ENCODE measurements around the gene GLRA3. TPM values are rescaled to one million over a fixed set of nuclear protein-coding genes. Genes with fewer than 3 reads are reported as not detected.
A peak's percentile ranks its signal among the peaks of the same experiment; 100 is the strongest.
"Not testable (repeated sequence)": the region's sequence is repeated elsewhere in the genome, so short reads cannot be mapped to it uniquely, and the experiment has no call there.

GLRA3 gene
- total RNA-seq: not detected

- Histone ChIP-seq H3K36me3 (ENCODE audit: control insufficient read depth in 3 of 3, insufficient read depth in 3 of 3, low read length in 3 of 3) (no peaks in the 10 kb centered on the region), H3K4me3 (ENCODE audit: low read length in 3 of 3) (peak within 1 kb of the TSS in 1 of 3 donors; percentile 13), H3K27ac (ENCODE audit: low read depth, low read length) (no peak within 1 kb of the TSS), H3K9me3 (ENCODE audit: control insufficient read depth in 3 of 3, low read length in 3 of 3) (peaks cover 0 to 3% (median 0%) of the 10 kb centered on the region in 3 donors), H3K9ac (ENCODE audit: low read depth in 1 of 3, low read length in 3 of 3) (no peak within 1 kb of the TSS), H3K27me3 (ENCODE audit: control insufficient read depth in 3 of 3, insufficient read depth in 3 of 3, low read length in 3 of 3) (no peaks in the 10 kb centered on the region), H3K4me1 (ENCODE audit: control insufficient read depth in 3 of 3, insufficient read depth in 3 of 3, low read length in 3 of 3) (no peaks in the 10 kb centered on the region)
Observed at GRCh38 chr4:174828845-174829701, at the start of gene GLRA3. TSS of gene GLRA3 (minus strand) at chr4:174829247. CDS start at chr4:174828811, 436 bp downstream.

GRCh38 chr4:174874898-174875297 is 45.9 kb upstream of the GLRA3 start:
- H3K27me3 ChIP-seq (ENCODE audit: control insufficient read depth in 3 of 3, insufficient read depth in 3 of 3, low read length in 3 of 3): no peaks in the 10 kb centered on the region
- no peaks in the 10 kb centered on the region for H3K36me3 ChIP-seq (ENCODE audit: control insufficient read depth in 3 of 3, insufficient read depth in 3 of 3, low read length in 3 of 3)
- no peak overlapping the region for H3K27ac ChIP-seq (ENCODE audit: low read depth, low read length)
- H3K9me3 ChIP-seq (ENCODE audit: control insufficient read depth in 3 of 3, low read length in 3 of 3): no peaks in the 10 kb centered on the region
- H3K4me3 ChIP-seq (ENCODE audit: low read length in 3 of 3): no peak overlapping the region
- H3K4me1 ChIP-seq (ENCODE audit: control insufficient read depth in 3 of 3, insufficient read depth in 3 of 3, low read length in 3 of 3): no peaks in the 10 kb centered on the region
- H3K9ac ChIP-seq (ENCODE audit: low read depth in 1 of 3, low read length in 3 of 3): no peak overlapping the region

- no peaks in the 10 kb centered on the region for H3K36me3 ChIP-seq (ENCODE audit: control insufficient read depth in 3 of 3, insufficient read depth in 3 of 3, low read length in 3 of 3)
- H3K4me3 ChIP-seq (ENCODE audit: low read length in 3 of 3): no peak overlapping the region
- H3K4me1 ChIP-seq (ENCODE audit: control insufficient read depth in 3 of 3, insufficient read depth in 3 of 3, low read length in 3 of 3): no peaks in the 10 kb centered on the region
- H3K27ac ChIP-seq (ENCODE audit: low read depth, low read length): no peak overlapping the region
- H3K9ac ChIP-seq (ENCODE audit: low read depth in 1 of 3, low read length in 3 of 3): no peak overlapping the region
- H3K9me3 ChIP-seq (ENCODE audit: control insufficient read depth in 3 of 3, low read length in 3 of 3): no peaks in the 10 kb centered on the region
- no peaks in the 10 kb centered on the region for H3K27me3 ChIP-seq (ENCODE audit: control insufficient read depth in 3 of 3, insufficient read depth in 3 of 3, low read length in 3 of 3)
Observed at GRCh38 chr4:174873931-174874330, 44.9 kb upstream of the GLRA3 start.

- not testable (repeated sequence) for H3K4me1 ChIP-seq (ENCODE audit: control insufficient read depth in 3 of 3, insufficient read depth in 3 of 3, low read length in 3 of 3); H3K36me3 ChIP-seq (ENCODE audit: control insufficient read depth in 3 of 3, insufficient read depth in 3 of 3, low read length in 3 of 3); H3K27me3 ChIP-seq (ENCODE audit: control insufficient read depth in 3 of 3, insufficient read depth in 3 of 3, low read length in 3 of 3); H3K4me3 ChIP-seq (ENCODE audit: low read length in 3 of 3); H3K27ac ChIP-seq (ENCODE audit: low read depth, low read length); H3K9me3 ChIP-seq (ENCODE audit: control insufficient read depth in 3 of 3, low read length in 3 of 3); H3K9ac ChIP-seq (ENCODE audit: low read depth in 1 of 3, low read length in 3 of 3)
Observed at GRCh38 chr4:174873146-174873545, 44.1 kb upstream of the GLRA3 start.

GRCh38 chr4:174871407-174871806 is 42.4 kb upstream of the GLRA3 start:
- no peaks in the 10 kb centered on the region for H3K36me3 ChIP-seq (ENCODE audit: control insufficient read depth in 3 of 3, insufficient read depth in 3 of 3, low read length in 3 of 3)
- no peaks in the 10 kb centered on the region for H3K27me3 ChIP-seq (ENCODE audit: control insufficient read depth in 3 of 3, insufficient read depth in 3 of 3, low read length in 3 of 3)
- no peak overlapping the region for H3K9ac ChIP-seq (ENCODE audit: low read depth in 1 of 3, low read length in 3 of 3)
- H3K9me3 ChIP-seq (ENCODE audit: control insufficient read depth in 3 of 3, low read length in 3 of 3): no peaks in the 10 kb centered on the region
- no peak overlapping the region for H3K27ac ChIP-seq (ENCODE audit: low read depth, low read length)
- no peak overlapping the region for H3K4me3 ChIP-seq (ENCODE audit: low read length in 3 of 3)
- no peaks in the 10 kb centered on the region for H3K4me1 ChIP-seq (ENCODE audit: control insufficient read depth in 3 of 3, insufficient read depth in 3 of 3, low read length in 3 of 3)

GRCh38 chr4:174870311-174870710 is 41.3 kb upstream of the GLRA3 start:
- Histone ChIP-seq H3K9me3 (ENCODE audit: control insufficient read depth in 3 of 3, low read length in 3 of 3) (no peaks in the 10 kb centered on the region), H3K27ac (ENCODE audit: low read depth, low read length) (no peak overlapping the region), H3K9ac (ENCODE audit: low read depth in 1 of 3, low read length in 3 of 3) (no peak overlapping the region), H3K27me3 (ENCODE audit: control insufficient read depth in 3 of 3, insufficient read depth in 3 of 3, low read length in 3 of 3) (no peaks in the 10 kb centered on the region), H3K4me3 (ENCODE audit: low read length in 3 of 3) (no peak overlapping the region), H3K4me1 (ENCODE audit: control insufficient read depth in 3 of 3, insufficient read depth in 3 of 3, low read length in 3 of 3) (no peaks in the 10 kb centered on the region), H3K36me3 (ENCODE audit: control insufficient read depth in 3 of 3, insufficient read depth in 3 of 3, low read length in 3 of 3) (no peaks in the 10 kb centered on the region)

- Histone ChIP-seq H3K9me3 (ENCODE audit: control insufficient read depth in 3 of 3, low read length in 3 of 3) (no peaks in the 10 kb centered on the region), H3K4me1 (ENCODE audit: control insufficient read depth in 3 of 3, insufficient read depth in 3 of 3, low read length in 3 of 3) (no peaks in the 10 kb centered on the region), H3K9ac (ENCODE audit: low read depth in 1 of 3, low read length in 3 of 3) (no peak overlapping the region), H3K4me3 (ENCODE audit: low read length in 3 of 3) (no peak overlapping the region), H3K36me3 (ENCODE audit: control insufficient read depth in 3 of 3, insufficient read depth in 3 of 3, low read length in 3 of 3) (no peaks in the 10 kb centered on the region), H3K27me3 (ENCODE audit: control insufficient read depth in 3 of 3, insufficient read depth in 3 of 3, low read length in 3 of 3) (no peaks in the 10 kb centered on the region), H3K27ac (ENCODE audit: low read depth, low read length) (no peak overlapping the region)
Observed at GRCh38 chr4:174869339-174869738, 40.3 kb upstream of the GLRA3 start.

- Histone ChIP-seq H3K4me3 (ENCODE audit: low read length in 3 of 3) (no peak overlapping the region), H3K27me3 (ENCODE audit: control insufficient read depth in 3 of 3, insufficient read depth in 3 of 3, low read length in 3 of 3) (no peaks in the 10 kb centered on the region), H3K36me3 (ENCODE audit: control insufficient read depth in 3 of 3, insufficient read depth in 3 of 3, low read length in 3 of 3) (no peaks in the 10 kb centered on the region), H3K27ac (ENCODE audit: low read depth, low read length) (no peak overlapping the region), H3K9ac (ENCODE audit: low read depth in 1 of 3, low read length in 3 of 3) (no peak overlapping the region), H3K9me3 (ENCODE audit: control insufficient read depth in 3 of 3, low read length in 3 of 3) (no peaks in the 10 kb centered on the region), H3K4me1 (ENCODE audit: control insufficient read depth in 3 of 3, insufficient read depth in 3 of 3, low read length in 3 of 3) (no peaks in the 10 kb centered on the region)
Observed at GRCh38 chr4:174867903-174868302, 38.9 kb upstream of the GLRA3 start.

GRCh38 chr4:174865418-174865985 is 36.5 kb upstream of the GLRA3 start:
- Histone ChIP-seq H3K4me1 (ENCODE audit: control insufficient read depth in 3 of 3, insufficient read depth in 3 of 3, low read length in 3 of 3) (no peaks in the 10 kb centered on the region), H3K9ac (ENCODE audit: low read depth in 1 of 3, low read length in 3 of 3) (no peak overlapping the region), H3K27ac (ENCODE audit: low read depth, low read length) (no peak overlapping the region), H3K4me3 (ENCODE audit: low read length in 3 of 3) (no peak overlapping the region), H3K9me3 (ENCODE audit: control insufficient read depth in 3 of 3, low read length in 3 of 3) (no peaks in the 10 kb centered on the region), H3K36me3 (ENCODE audit: control insufficient read depth in 3 of 3, insufficient read depth in 3 of 3, low read length in 3 of 3) (no peaks in the 10 kb centered on the region), H3K27me3 (ENCODE audit: control insufficient read depth in 3 of 3, insufficient read depth in 3 of 3, low read length in 3 of 3) (no peaks in the 10 kb centered on the region)

- no peaks in the 10 kb centered on the region for H3K9me3 ChIP-seq (ENCODE audit: control insufficient read depth in 3 of 3, low read length in 3 of 3)
- H3K27me3 ChIP-seq (ENCODE audit: control insufficient read depth in 3 of 3, insufficient read depth in 3 of 3, low read length in 3 of 3): no peaks in the 10 kb centered on the region
- no peaks in the 10 kb centered on the region for H3K4me1 ChIP-seq (ENCODE audit: control insufficient read depth in 3 of 3, insufficient read depth in 3 of 3, low read length in 3 of 3)
- H3K9ac ChIP-seq (ENCODE audit: low read depth in 1 of 3, low read length in 3 of 3): no peak overlapping the region
- no peaks in the 10 kb centered on the region for H3K36me3 ChIP-seq (ENCODE audit: control insufficient read depth in 3 of 3, insufficient read depth in 3 of 3, low read length in 3 of 3)
- H3K4me3 ChIP-seq (ENCODE audit: low read length in 3 of 3): no peak overlapping the region
- H3K27ac ChIP-seq (ENCODE audit: low read depth, low read length): no peak overlapping the region
Observed at GRCh38 chr4:174864031-174864430, 35.0 kb upstream of the GLRA3 start.
